Small intestine (tissue), 7 donors: ENCODE results near the gene UVSSA. TPM values are rescaled to one million over a fixed set of nuclear protein-coding genes. Genes with fewer than 3 reads are reported as not detected.

Source experiments
- DNase-seq, 2 donors: peaks; one replicate each; pipeline versions ENCODE4 v3.0.0 to v3.0.0-alpha.2; 2013
- FAIRE-seq: peaks from 2 replicates; lab custom pipeline; 2012; peaks lifted over from hg19 to GRCh38; lab: Jason Lieb, UNC
- H3K27ac ChIP-seq, 3 donors: one replicate each; pipeline ENCODE4 v1.5.1; 2013; ENCODE audit warnings: low read length in 2 of 3, mild to moderate bottlenecking in 2 of 3, control low read depth in 1 of 3, inconsistent platforms in 1 of 3, low read depth in 1 of 3, moderate library complexity in 1 of 3
- H3K27me3 ChIP-seq, 3 donors: one replicate each; pipeline ENCODE4 v1.6.1; 2013; ENCODE audit warnings: low read length in 3 of 3, inconsistent platforms in 1 of 3; ENCODE audit not compliant: control insufficient read depth in 3 of 3, insufficient read depth in 3 of 3
- H3K36me3 ChIP-seq, 3 donors: one replicate each; pipeline ENCODE4 v1.6.1; 2013; ENCODE audit warnings: low read length in 3 of 3, inconsistent platforms in 1 of 3, low read depth in 1 of 3, mild to moderate bottlenecking in 1 of 3, moderate library complexity in 1 of 3; ENCODE audit not compliant: control insufficient read depth in 3 of 3, insufficient read depth in 2 of 3
- H3K4me1 ChIP-seq, 3 donors: one replicate each; pipeline ENCODE4 v1.6.1; 2013; ENCODE audit warnings: low read length in 2 of 3, inconsistent platforms in 1 of 3, low read depth in 1 of 3, mild to moderate bottlenecking in 1 of 3, moderate library complexity in 1 of 3; ENCODE audit not compliant: control insufficient read depth in 3 of 3, insufficient read depth in 2 of 3
- H3K4me3 ChIP-seq, 3 donors: one replicate each; pipeline ENCODE4 v1.5.1; 2013; ENCODE audit warnings: low read length in 3 of 3, control low read depth in 1 of 3, inconsistent platforms in 1 of 3, low read depth in 1 of 3, mild to moderate bottlenecking in 1 of 3, moderate library complexity in 1 of 3
- H3K9me3 ChIP-seq, 2 donors: one replicate each; pipeline ENCODE4 v1.6.1; 2013; ENCODE audit warnings: low read depth in 1 of 2, low read length in 1 of 2; ENCODE audit not compliant: control insufficient read depth in 2 of 2, insufficient read depth in 1 of 2
- WGBS, 3 donors: extraction: QIAGEN DNeasy Blood & Tissue Kit; methylation state at CpG; one replicate each; pipeline ENCODE4 v1.1.7; 2013; 5-methylcytosine and 5-hydroxymethylcytosine counted together
- polyA plus RNA-seq, 4 donors: library from polyadenylated mRNA; stranded (reverse) in 3 of 4; unstranded in 1 of 4; fragments of 200-250 nt in 3 of 4; fragments of 120-200 nt in 1 of 4; gene quantifications; one replicate each; pipeline versions ENCODE4 v1.2.1 to v1.2.3, GENCODE V29; 2013
- donor health status: healthy with polysubstance abuse.
- donor health status: control.
- donor health status: control.
- donor health status: Bipolar disorder and iron deficiency.
- donor health status: healthy.

The UVSSA gene
- polyA plus RNA-seq, 4 donors: 8.5 to 20.3 (median 9.8) TPM

- no peaks in the 10 kb centered on the region for H3K27me3 ChIP-seq
- no peak overlapping the region for H3K4me3 ChIP-seq
- no peaks in the 10 kb centered on the region for H3K9me3 ChIP-seq
- H3K4me1 ChIP-seq: no peaks in the 10 kb centered on the region
- FAIRE-seq (no peak), DNase-seq (no peak)
- H3K27ac ChIP-seq: no peak overlapping the region
- 89 to 93% (median 90%) methylated on average over 20 to 23 of the region's 23 CpGs for WGBS, 3 donors
- H3K36me3 ChIP-seq: peaks cover 2 to 74% (median 8%) of the 10 kb centered on the region in 3 donors
Observed at GRCh38 chr4:1376391-1376840, 29.4 kb downstream of the UVSSA start.

- H3K27me3 ChIP-seq: no peaks in the 10 kb centered on the region
- DNase-seq (no peak), FAIRE-seq (no peak)
- no peak overlapping the region for H3K27ac ChIP-seq
- WGBS, 3 donors: 91 to 93% (median 92%) methylated on average over 32 of the region's 32 CpGs
- H3K9me3 ChIP-seq: no peaks in the 10 kb centered on the region
- peaks cover 4 to 76% (median 8%) of the 10 kb centered on the region in 3 donors for H3K36me3 ChIP-seq
- H3K4me3 ChIP-seq: no peak overlapping the region
- H3K4me1 ChIP-seq: no peaks in the 10 kb centered on the region
Observed at GRCh38 chr4:1376841-1377605, 30.0 kb downstream of the UVSSA start.

- Histone ChIP-seq H3K36me3 (peaks cover 4 to 76% (median 11%) of the 10 kb centered on the region in 3 donors), H3K27me3 (no peaks in the 10 kb centered on the region), H3K4me1 (no peaks in the 10 kb centered on the region), H3K9me3 (no peaks in the 10 kb centered on the region), H3K27ac (no peak overlapping the region), H3K4me3 (no peak overlapping the region)
- 91 to 94% (median 93%) methylated on average over 19 of the region's 19 CpGs for WGBS, 3 donors
- DNase-seq (no peak), FAIRE-seq (no peak)
Observed at GRCh38 chr4:1377606-1378261, 30.7 kb downstream of the UVSSA start.

GRCh38 chr4:1378559-1379231 is 31.7 kb downstream of the UVSSA start:
- 89 to 92% (median 89%) methylated on average over 24 to 30 of the region's 30 CpGs for WGBS, 3 donors
- H3K4me3 ChIP-seq: no peak overlapping the region

GRCh38 chr4:1379351-1379781 is 32.4 kb downstream of the UVSSA start:
- Histone ChIP-seq H3K9me3 (no peaks in the 10 kb centered on the region), H3K27me3 (no peaks in the 10 kb centered on the region), H3K4me1 (no peaks in the 10 kb centered on the region), H3K27ac (no peak overlapping the region), H3K4me3 (no peak overlapping the region), H3K36me3 (peaks cover 4 to 76% (median 17%) of the 10 kb centered on the region in 3 donors)
- no peak for DNase-seq
- FAIRE-seq: no peak
- 86 to 90% (median 88%) methylated on average over 26 to 27 of the region's 27 CpGs for WGBS, 3 donors

More at GRCh38 chr4:1378559-1379231, 31.7 kb downstream of the UVSSA start:
- DNase-seq (no peak), FAIRE-seq (no peak)
- Histone ChIP-seq H3K27me3 (no peaks in the 10 kb centered on the region), H3K9me3 (no peaks in the 10 kb centered on the region), H3K36me3 (peaks cover 4 to 75% (median 14%) of the 10 kb centered on the region in 3 donors), H3K4me1 (no peaks in the 10 kb centered on the region), H3K27ac (no peak overlapping the region)

GRCh38 chr4:1379801-1380331 is 32.9 kb downstream of the UVSSA start:
- no peaks in the 10 kb centered on the region for H3K27me3 ChIP-seq
- H3K9me3 ChIP-seq: no peaks in the 10 kb centered on the region
- peaks cover 4 to 73% (median 13%) of the 10 kb centered on the region in 3 donors for H3K36me3 ChIP-seq
- no peaks in the 10 kb centered on the region for H3K4me1 ChIP-seq
- WGBS, 3 donors: 89 to 94% (median 90%) methylated on average over 24 to 31 of the region's 31 CpGs
- H3K4me3 ChIP-seq: no peak overlapping the region
- no peak overlapping the region for H3K27ac ChIP-seq
- FAIRE-seq: no peak
- no peak for DNase-seq

- Histone ChIP-seq H3K4me3 (no peak overlapping the region), H3K36me3 (peaks cover 4 to 71% (median 11%) of the 10 kb centered on the region in 3 donors), H3K9me3 (no peaks in the 10 kb centered on the region), H3K4me1 (no peaks in the 10 kb centered on the region), H3K27ac (no peak overlapping the region), H3K27me3 (no peaks in the 10 kb centered on the region)
- DNase-seq (no peak), FAIRE-seq (no peak)
- WGBS, 3 donors: 89 to 92% (median 91%) methylated on average over 31 to 36 of the region's 36 CpGs
Observed at GRCh38 chr4:1380368-1381151, 33.6 kb downstream of the UVSSA start.
